GM21367 (cell line): ENCODE measurements around the gene SPINT2.
"Not testable (repeated sequence)": the region's sequence is repeated elsewhere in the genome, so short reads cannot be mapped to it uniquely, and the experiment has no call there.

Source experiments
- ATAC-seq: cut with Tn5 transposase; IDR thresholded peaks from one replicate; pipeline ENCODE4 v1.9.1; 2021; ENCODE audit not compliant: unreplicated experiment

SPINT2 gene, protein sequence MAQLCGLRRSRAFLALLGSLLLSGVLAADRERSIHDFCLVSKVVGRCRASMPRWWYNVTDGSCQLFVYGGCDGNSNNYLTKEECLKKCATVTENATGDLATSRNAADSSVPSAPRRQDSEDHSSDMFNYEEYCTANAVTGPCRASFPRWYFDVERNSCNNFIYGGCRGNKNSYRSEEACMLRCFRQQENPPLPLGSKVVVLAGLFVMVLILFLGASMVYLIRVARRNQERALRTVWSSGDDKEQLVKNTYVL

DNA sequence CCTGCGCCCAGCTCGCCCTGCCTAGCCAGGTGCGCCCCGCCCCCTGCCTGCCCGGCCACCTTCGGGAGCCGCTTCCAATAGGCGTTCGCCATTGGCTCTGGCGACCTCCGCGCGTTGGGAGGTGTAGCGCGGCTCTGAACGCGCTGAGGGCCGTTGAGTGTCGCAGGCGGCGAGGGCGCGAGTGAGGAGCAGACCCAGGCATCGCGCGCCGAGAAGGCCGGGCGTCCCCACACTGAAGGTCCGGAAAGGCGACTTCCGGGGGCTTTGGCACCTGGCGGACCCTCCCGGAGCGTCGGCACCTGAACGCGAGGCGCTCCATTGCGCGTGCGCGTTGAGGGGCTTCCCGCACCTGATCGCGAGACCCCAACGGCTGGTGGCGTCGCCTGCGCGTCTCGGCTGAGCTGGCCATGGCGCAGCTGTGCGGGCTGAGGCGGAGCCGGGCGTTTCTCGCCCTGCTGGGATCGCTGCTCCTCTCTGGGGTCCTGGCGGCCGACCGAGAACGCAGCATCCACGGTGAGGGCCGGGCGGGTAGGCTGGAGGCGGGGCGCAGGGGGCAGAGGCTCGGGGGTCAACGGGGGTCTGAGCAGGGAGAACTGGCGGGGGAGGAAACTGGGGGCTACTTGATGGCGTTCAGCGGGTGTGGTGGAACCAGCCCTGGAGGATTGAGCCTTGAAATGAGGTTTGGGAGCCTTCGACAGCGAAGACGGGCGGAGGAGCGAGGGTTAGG lies at the start of gene SPINT2:
SPINT2 (plus strand) TSS at position 88 of the 727 bp plus-strand sequence; CDS start at position 408, 320 bp downstream.
- ATAC-seq: no peak

DNA sequence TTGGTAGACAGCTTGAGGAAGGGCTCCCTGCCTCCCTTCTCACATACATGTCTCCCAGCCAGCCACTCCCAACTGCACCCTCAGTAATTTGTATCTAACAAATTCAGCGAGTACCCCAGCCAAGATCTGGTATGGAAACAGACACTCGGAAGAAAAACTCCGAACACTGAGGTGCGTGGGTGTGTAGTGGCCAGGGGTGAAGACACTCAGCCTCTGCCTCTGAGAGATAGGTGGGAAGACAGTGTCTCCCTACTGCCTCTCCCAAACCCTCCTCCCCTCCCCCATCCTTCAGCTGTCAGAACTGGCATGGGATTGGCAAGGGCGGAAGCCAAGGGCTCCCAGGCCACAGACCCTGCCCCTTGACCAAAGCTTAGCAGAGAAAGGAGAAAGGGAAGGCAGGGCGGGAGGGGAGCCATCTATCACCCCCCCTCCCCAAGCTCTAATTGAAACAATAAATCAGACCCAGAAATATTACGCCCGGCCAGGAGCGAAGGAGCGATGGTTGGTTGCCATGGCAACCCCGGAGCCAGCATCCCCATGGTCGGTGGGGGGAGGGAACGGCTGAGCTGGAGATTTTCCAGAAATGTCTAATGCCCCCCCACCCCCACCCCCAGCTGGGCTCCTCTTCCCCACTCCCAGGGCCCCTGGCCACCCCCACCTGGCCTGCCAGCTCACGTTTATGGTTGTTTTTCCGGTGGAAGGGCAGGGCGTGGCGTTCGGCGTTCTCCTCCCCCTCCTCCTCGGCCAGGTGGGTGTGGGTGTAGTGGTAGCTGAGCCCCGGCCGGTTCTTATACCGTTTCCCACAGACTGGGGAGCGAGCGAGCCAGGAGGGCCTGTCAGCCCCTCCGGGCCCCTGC lies 47.4 kb upstream of the SPINT2 start:
- no peak for ATAC-seq

DNA sequence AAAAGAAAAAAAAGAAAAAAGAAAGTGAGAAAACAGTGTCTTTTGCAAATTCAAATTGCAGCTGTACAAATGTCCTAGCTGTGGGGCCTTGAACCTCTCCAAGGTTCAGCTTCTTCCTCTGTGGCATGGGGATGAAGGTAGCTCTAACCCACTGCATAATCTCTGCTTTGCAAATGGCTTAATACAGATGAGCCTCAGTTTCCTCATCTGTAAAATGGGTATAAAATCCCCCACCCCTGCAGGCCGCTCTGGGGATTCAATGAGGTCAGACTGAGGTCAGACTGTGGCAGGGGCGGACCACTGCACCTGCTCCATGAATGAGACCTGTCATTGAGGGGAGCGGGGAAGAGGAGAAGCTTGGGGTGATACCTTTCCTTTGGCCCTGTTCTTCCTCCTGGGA lies 46.2 kb upstream of the SPINT2 start:
- ATAC-seq: no peak

DNA sequence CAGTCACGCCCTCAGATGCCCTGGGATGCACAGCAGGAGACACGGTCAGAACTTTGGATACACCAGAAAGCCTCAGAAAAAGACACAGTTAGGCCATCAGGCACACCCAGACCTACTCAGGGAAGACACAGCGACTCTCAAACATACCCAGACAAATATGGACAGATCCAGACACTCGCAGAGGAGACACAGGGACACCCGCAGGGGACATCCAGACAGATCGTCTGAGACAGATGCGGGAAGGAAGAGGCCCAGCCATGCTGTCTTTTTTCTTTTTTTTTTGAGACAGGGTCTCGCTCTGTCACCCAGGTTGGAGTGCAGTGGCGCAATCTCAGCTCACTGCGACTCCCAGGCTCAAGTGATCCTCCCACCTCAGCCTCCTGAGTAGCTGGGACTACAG lies 45.2 kb upstream of the SPINT2 start:
- no peak for ATAC-seq

DNA sequence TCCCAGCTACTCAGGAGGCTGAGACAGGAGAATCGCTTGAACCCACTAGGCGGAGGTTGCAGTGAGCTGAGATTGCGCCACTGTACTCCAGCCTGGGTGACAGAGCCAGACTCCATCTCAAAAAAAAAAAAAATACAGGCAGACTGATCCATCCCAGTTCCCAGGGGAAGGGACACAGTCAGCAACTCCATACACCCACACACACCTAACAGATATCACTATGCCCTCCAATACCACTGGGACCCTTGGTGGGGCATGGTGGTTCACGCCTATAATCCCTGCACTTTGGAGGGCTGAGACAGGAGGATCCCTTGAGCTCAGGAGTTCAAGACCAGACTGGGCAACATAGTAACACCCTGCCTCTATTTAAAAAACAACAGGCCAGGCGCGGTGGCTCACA lies 43.0 kb upstream of the SPINT2 start:
- ATAC-seq: no peak

DNA sequence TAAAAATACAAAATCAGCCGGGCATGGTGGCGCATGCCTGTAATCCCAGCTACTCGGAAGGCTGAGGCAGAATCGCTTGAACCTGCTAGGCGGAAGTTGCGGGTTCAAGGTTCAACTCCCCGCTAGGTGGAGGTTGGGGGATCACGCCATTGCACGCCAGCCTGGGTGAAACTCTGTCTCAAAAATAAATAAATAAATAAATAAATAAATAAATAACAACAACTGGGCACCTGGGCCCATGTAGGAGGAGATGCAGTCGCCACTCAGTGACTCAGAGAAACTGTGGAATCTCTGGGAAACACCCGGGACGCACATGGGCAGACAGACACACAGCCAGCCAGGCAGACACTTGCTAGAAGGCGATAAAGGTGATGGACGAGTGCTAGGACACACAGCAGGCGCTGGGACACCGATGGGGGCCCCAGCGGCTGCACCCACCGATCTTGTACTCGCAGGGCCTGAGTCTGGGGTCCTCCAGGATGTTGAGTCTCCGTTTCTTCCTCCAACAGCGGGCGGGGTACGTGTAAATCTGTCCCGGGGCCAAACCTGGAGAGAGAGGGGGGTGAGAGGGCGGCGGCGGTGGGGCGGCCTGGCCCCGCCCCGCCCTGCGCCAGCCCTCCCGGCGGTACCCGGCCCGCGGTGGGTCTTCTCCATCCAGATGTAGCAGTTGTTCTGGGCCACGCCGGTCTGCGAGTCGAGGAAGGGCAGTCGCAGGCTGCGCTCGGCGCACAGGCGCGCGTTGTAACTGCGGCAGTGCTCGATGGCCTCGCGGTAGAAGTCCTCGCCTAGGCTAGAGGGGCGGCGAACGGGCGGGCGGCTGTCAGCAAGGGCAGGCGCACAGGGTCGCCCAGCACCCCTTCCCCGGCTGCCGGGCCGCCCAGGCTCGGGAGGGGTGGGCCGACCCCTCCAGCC lies 42.2 kb upstream of the SPINT2 start:
- no peak for ATAC-seq

DNA sequence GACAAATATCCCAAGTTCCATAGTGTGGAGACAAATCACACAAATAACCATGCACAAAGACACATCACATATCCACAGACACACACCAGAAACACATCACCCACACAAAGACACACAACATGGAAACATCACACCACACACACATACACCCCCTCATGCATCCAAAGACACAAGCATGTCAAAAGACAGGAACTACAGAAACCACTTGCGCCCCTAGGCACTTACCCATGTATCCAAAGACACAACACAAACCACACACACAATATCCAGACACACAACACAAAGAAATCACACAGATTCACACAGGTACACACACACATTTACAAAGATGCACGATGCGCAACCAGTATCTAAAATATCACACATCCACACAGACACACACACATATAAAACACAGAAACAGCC lies 41.3 kb upstream of the SPINT2 start:
- no peak for ATAC-seq

DNA sequence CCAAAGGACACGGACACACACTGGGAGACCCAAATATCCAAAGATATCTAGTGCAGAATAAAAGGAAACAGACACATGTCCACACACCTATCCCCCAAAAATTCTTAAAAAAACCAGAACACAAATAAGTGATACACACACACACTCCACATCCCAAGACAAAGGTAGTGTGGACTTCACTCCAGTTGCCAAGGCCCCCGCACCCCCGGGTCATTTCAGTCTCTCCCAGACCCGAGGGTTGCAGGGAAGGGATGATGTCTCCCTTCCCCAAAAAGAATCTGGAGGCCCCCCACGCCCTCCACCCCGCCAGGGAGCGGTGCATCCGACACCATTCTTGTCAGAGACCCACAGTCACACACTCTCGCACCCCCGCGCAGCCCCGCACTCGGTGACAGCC lies 40.8 kb upstream of the SPINT2 start:
- no peak for ATAC-seq

DNA sequence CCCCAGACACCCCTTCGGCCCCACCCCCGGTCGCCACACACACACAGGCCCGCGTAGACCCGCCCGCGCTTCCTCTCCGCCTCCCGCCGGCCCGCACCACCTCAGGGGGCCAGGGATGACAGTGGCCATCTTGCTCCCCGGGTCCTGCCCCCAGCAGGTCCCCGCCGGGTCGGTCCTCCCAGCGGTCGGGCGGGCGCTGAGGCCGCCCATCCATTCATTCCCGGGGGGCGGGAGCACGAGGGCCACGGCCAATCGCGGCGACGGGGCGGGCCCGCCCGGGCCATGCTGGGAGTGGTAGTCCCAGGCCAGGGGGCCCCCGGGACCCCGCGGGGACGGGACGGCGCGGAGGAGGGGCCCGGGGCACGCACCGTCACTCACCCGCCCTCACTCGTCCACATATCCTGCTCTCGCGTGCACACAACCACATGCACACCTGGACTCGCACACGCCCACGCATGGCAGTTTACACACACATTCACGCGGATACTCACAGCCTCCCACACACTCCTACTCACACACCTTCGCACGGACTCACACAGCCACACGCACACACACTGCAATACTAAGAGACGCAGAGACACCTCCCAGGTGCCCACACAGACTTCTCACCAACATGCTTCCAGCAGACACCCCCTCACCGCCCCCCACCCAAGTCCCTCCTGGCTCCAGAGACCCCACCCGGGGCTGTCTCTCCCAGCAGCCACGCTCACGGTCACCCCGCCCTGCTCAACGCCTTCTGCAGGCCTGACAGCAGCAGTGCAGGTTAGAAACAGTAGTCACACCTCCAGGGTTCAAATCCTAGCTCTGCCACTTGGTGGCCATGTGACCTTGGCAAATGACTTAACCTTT lies 40.1 kb upstream of the SPINT2 start, which contains the start of gene DPF1:
DPF1 (minus strand) TSS at position 209 of the 849 bp plus-strand sequence; CDS start at position 129, 80 bp downstream.
- no peak for ATAC-seq

DNA sequence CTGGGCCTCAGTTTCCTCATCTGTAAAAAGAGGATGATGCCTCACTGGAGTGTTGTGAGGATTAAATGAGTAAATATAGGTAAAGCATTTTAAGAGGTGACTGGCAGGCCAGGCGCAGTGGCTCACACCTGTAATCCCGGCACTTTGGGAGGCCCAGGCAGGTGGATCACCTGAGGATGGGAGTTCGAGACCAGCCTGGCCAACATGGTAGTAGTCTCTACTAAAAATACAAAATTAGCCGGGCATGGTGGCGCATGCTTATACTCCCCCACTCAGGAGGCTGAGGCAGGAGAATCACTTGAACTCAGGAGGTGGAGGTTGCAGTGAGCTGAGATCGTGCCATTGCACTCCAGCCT lies 39.5 kb upstream of the SPINT2 start:
- ATAC-seq: not testable (repeated sequence)

DNA sequence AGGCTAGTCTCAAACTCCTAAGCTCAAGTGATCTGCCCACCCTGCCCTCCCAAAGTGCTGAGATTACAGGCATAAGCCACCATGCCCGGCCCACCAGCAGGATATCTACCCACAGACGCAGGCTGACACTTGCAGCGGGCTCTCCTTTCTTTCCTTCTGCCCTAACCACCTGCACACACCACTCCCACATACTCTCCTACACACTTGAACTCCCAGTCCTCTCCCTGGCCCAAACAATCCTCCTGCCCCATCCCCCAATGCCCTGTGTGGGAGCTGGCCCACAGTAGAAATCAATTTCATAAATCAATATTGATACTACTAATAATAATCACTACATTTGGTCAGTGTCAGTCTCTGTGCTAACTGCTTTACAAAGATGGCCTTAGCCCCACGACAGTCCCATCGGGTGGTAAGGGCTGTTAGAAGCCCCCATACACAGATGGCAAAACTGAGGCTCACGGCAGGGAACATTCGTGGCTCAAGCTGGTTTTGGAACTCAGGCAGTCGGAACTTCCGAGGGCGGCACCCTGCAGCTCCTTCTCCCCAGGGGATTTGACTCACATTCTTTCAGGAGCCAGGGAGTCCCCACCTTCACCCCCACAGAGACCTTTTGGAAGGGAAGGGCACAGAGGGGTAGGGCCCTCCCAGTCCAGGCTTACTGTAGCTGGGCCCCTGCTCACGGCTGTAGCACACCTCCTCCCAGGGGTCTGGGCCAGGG lies 36.9 kb upstream of the SPINT2 start:
- ATAC-seq: no peak

DNA sequence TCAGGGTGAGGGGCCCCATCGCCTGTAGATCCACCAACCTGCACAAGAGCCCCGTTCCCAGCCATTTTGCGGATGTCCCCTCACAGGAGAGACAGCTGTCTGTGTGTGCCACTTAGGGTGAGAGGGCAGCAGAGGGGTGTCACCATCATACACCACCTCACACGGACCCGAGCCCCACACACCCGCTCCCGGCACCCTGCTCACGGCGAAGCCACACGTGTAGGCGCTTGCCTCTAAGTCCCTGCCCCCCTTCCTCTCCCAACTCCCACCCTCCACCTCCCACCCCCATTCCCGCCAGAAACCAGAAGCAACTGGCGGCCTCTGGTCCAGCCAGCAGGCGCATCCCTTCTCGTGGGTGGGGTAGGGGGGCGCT lies 36.4 kb upstream of the SPINT2 start:
- no peak for ATAC-seq

DNA sequence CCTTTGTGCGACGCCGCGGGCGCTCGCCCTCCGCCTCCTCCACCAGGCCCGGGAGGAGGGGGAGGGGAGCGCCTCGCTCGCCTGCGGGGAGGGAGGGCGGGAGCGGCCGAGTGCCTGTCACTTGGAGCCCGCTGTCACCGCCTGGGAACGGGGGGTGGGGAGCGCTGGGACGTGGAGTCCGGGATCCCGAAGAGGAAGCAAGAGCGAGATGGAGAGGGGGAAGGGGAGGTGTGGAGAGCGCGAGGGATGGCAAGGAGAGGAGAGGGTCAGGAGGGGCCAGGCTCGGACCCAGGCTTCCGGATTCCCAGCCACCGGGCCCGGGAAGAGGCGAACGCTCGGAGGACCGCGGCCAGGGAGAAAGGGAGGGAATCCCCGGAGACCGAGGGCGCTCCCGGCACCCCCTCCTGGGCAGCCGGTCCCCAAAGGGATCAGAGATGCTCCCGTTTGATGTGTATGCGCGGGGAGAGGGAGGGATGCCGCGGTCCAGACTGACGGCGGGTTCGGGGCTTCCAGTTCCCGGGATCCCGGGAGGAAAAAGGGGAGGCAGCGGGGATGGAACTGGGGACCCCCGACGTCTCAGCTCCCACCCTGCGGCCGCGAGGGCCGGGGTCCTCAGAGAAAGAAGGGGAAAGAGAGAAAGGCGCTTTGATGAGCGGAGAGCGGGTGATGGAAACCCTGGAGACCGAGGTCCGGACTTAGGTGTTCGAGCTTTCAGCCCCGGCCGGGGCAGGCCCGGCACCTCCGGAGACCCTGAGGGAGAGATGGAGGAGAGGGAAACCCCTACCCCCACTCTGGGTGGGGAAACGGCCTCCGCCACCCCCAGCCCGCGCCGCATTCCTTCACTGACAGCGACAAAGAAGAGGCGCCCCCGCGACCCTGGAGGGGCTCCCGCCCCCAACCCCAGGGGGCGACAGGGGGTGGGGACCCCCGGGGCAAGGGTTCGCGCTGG lies 35.6 kb upstream of the SPINT2 start:
- no peak for ATAC-seq

DNA sequence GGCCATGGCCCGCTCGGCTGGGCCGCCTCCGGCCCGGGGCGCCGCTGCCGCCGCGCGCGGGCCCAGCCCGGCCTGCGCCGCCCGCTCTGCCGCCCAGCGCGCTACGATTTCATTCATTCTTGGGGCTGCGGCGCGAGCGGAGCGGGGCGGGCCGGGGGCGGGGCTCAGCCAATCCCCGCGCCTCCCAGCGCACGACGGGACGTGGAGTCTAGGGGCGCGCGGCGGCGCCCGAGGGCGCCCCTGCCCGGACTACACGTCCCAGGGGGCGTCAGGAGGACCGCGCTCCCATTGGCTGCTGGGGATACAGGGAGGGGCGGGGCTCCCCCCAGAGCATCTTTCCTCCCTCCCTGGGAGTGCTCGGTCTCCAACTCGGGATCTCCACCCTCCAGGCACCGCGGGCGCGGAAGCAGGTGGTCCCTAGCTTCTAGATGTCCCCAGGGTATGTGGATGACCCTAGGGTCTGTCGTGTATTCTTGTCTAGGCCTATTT lies 34.7 kb upstream of the SPINT2 start:
- ATAC-seq: peak; percentile 64

DNA sequence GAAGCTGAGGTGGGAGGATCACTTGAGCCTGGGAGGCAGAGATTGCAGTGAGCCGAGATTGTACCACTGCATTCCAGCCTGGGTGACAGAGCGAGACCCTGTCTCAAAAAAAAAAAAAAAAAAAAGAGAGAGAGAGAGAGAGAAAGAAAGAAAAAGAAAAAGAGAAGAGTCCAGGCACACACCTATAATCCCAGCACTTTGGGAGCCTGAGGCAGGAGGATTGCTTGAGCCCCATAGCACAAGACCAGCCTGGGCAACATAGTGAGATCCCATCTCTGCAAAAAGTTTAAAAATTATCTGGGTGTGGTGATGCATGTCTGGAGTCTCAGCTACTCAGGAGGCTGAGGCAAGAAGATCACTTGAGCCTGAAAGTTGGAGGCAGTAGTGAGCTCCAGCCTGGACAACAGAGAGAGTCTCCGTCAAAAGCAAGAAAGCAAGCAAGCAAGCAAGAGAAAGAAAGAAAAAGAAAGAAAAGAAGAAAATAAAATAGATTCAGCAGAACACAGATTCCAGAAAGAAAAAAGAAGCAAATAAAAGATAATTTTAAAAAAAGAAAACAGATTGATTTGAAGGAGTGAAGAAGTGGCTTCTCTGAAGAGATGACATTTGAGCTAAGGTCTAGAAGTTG lies 33.8 kb upstream of the SPINT2 start:
- ATAC-seq: not testable (repeated sequence)

DNA sequence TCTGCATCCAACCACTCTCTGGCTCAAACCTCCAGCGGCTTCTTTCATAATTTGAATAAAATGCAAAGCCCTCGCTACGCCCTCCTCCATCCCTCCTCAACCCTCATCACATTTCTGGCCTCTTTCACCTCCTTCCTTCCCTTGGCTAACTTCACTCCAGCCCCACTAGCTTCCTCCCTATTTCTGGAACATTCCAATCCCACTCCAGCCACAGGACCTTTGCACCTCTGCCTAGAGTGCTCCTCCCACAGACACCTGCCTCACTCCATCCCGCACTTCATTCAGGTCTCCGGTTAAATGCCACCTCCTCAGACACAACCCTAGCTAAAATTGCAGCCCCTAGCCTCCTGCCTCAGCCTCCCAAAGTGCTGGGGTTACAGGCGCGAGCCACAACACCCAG lies 32.5 kb upstream of the SPINT2 start:
- ATAC-seq: no peak

DNA sequence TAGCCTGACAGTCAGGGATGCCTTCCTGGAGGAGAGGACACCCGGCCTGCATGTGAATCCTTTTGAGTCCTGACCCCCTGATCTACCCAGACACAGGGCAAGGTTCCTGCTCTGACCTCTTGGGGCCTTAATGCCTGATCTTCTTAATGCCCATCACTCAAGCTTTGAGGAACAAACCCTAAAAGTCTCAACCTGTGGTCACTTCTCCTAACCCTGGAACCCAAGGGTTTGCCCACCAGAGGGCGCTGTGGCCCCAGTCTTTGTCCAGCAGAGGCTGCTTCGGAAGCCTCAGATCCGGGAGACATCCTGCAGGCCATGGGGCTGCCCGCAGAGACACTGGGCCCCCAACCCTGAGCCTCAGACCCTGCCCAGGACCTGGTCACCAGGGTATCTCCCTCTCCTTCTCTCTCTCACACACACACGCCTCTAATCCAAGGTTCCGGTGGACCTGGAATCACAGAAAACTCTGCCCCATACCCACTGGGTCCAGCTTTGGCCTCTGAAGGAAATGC lies 30.6 kb upstream of the SPINT2 start:
- ATAC-seq: no peak
